ELR (cell line): Measurements from ENCODE around the gene SOWAHC.

ENCODE experiments used
- DNase-seq: peaks from one replicate; pipeline ENCODE4 v3.0.0-alpha.2; 2015; ENCODE audit warnings: low read depth

Gene SOWAHC

GRCh38 chr2:109646961-109647360, 32.8 kb downstream of the SOWAHC start:
- peak; percentile 27 for DNase-seq

GRCh38 chr2:109647636-109648035, 33.5 kb downstream of the SOWAHC start:
- peak; percentile 50 for DNase-seq

GRCh38 chr2:109648041-109648527, 33.9 kb downstream of the SOWAHC start:
- DNase-seq, result peak; percentile 11

GRCh38 chr2:109649736-109650695, 35.9 kb downstream of the SOWAHC start:
- no peak for DNase-seq

GRCh38 chr2:109654326-109655050, 40.3 kb downstream of the SOWAHC start:
- DNase-seq, result no peak

GRCh38 chr2:109655287-109655686, 41.1 kb downstream of the SOWAHC start:
- DNase-seq, result no peak

GRCh38 chr2:109659396-109660045, 45.4 kb downstream of the SOWAHC start:
- no peak for DNase-seq

- DNase-seq, result no peak
Measured at GRCh38 chr2:109660046-109660860, 46.1 kb downstream of the SOWAHC start.

GRCh38 chr2:109662889-109663288, 48.7 kb downstream of the SOWAHC start:
- no peak for DNase-seq

GRCh38 chr2:109663721-109664120, 49.6 kb downstream of the SOWAHC start:
- DNase-seq, result peak; percentile 30

GRCh38 chr2:109666466-109666865, 52.3 kb downstream of the SOWAHC start:
- DNase-seq, result no peak
